Sigmoid colon (tissue), 4 donors: ENCODE data around the gene NCOA1.
"Not testable (repeated sequence)": the region's sequence is repeated elsewhere in the genome, so short reads cannot be mapped to it uniquely, and the experiment has no call there.

Source experiments
- EP300 ChIP-seq, 4 donors: sonication (generic); formaldehyde crosslinking; IDR thresholded peaks; one replicate each; pipeline ENCODE4 v1.6.1; 2017; ENCODE audit warnings: antibody characterized with exemption in 4 of 4
- POLR2AphosphoS5 ChIP-seq, 4 donors: sonication (generic); formaldehyde crosslinking; IDR thresholded peaks; one replicate each; pipeline ENCODE4 v1.6.1; 2017; ENCODE audit warnings: antibody characterized with exemption in 4 of 4
- TF ChIP-seq, protein P1 (sequence below), 4 experiments: fragments of 450-650 bp in 3 of 4; fragments of 200-600 bp in 1 of 4; IDR thresholded peaks; one replicate each; pipeline ENCODE4 v1.5.1; 2016 to 2019; ENCODE audit warnings: antibody characterized with exemption in 4 of 4, mild to moderate bottlenecking in 3 of 4, moderate library complexity in 2 of 4

GRCh38 chr2:24600140-24600539, 109.1 kb downstream of the NCOA1 start:
- TF ChIP-seq, protein P1, sequence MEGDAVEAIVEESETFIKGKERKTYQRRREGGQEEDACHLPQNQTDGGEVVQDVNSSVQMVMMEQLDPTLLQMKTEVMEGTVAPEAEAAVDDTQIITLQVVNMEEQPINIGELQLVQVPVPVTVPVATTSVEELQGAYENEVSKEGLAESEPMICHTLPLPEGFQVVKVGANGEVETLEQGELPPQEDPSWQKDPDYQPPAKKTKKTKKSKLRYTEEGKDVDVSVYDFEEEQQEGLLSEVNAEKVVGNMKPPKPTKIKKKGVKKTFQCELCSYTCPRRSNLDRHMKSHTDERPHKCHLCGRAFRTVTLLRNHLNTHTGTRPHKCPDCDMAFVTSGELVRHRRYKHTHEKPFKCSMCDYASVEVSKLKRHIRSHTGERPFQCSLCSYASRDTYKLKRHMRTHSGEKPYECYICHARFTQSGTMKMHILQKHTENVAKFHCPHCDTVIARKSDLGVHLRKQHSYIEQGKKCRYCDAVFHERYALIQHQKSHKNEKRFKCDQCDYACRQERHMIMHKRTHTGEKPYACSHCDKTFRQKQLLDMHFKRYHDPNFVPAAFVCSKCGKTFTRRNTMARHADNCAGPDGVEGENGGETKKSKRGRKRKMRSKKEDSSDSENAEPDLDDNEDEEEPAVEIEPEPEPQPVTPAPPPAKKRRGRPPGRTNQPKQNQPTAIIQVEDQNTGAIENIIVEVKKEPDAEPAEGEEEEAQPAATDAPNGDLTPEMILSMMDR (IDR thresholded peaks at IDR 0.05): not testable (repeated sequence)
- not testable (repeated sequence) for TF ChIP-seq POLR2AphosphoS5, EP300 (IDR thresholded peaks at IDR 0.05)
